Daoy (cell line): Measurements from ENCODE around the gene UBXN11. TPM values are rescaled to one million over a fixed set of nuclear protein-coding genes. Genes with fewer than 3 reads are reported as not detected.
"Not testable (repeated sequence)": the region's sequence is repeated elsewhere in the genome, so short reads cannot be mapped to it uniquely, and the experiment has no call there.

ENCODE experiments used
- DNase-seq: peaks from one replicate; pipeline ENCODE4 v3.0.0-alpha.2; 2015; ENCODE audit warnings: low read depth
- total RNA-seq: library from RNA; depleted of rRNA; stranded (reverse); fragments of >200 nt; shearing (Covaris generic); gene quantifications from 2 replicates; pipeline ENCODE4 v1.2.3, GENCODE V29; 2014

UBXN11 gene
- total RNA-seq, 1 experiment from 2014 or later: 9.0 TPM

GRCh38 chr1:26336477-26337205, 30.2 kb upstream of the UBXN11 start:
- peak; percentile 76 for DNase-seq

GRCh38 chr1:26335774-26336476, 29.5 kb upstream of the UBXN11 start:
- DNase-seq: no peak

- not testable (repeated sequence) for DNase-seq
Observed at GRCh38 chr1:26333312-26333711, 26.9 kb upstream of the UBXN11 start.

- DNase-seq: no peak
Observed at GRCh38 chr1:26330276-26330675, 23.8 kb upstream of the UBXN11 start.

GRCh38 chr1:26329380-26329779, 22.9 kb upstream of the UBXN11 start:
- not testable (repeated sequence) for DNase-seq

GRCh38 chr1:26328597-26328996, 22.2 kb upstream of the UBXN11 start:
- no peak for DNase-seq

GRCh38 chr1:26327956-26328362, 21.5 kb upstream of the UBXN11 start:
- no peak for DNase-seq

- no peak for DNase-seq
Observed at GRCh38 chr1:26324550-26324949, 18.1 kb upstream of the UBXN11 start.

GRCh38 chr1:26323382-26323781, 16.9 kb upstream of the UBXN11 start:
- DNase-seq: no peak

GRCh38 chr1:26322042-26322331, 15.6 kb upstream of the UBXN11 start:
- DNase-seq: no peak

GRCh38 chr1:26321315-26322041, 15.0 kb upstream of the UBXN11 start:
- DNase-seq: peak; percentile 86

GRCh38 chr1:26320896-26321295, 14.5 kb upstream of the UBXN11 start:
- DNase-seq: no peak

GRCh38 chr1:26318338-26319064, 12.1 kb upstream of the UBXN11 start:
- DNase-seq: no peak

- no peak for DNase-seq
Observed at GRCh38 chr1:26317612-26318337, 11.3 kb upstream of the UBXN11 start, which contains the start of gene CD52. TSS of gene CD52 (plus strand) at chr1:26317958. CDS start at chr1:26318018, 60 bp downstream.

- DNase-seq: no peak
Observed at GRCh38 chr1:26317146-26317545, 10.7 kb upstream of the UBXN11 start.

GRCh38 chr1:26315874-26316850, 9.7 kb upstream of the UBXN11 start:
- DNase-seq: no peak

- no peak for DNase-seq
Observed at GRCh38 chr1:26314501-26314900, 8.1 kb upstream of the UBXN11 start.

- DNase-seq: not testable (repeated sequence)
Observed at GRCh38 chr1:26307966-26308899, 1.8 kb upstream of the UBXN11 start.

- DNase-seq: no peak
Observed at GRCh38 chr1:26307363-26307781, 936 bp upstream of the UBXN11 start.
